PFSK-1 (cell line): Measurements from ENCODE around the gene RCC2.

Experiments
- SIN3A ChIP-seq: IDR thresholded peaks from 2 replicates; pipeline ENCODE4 v1.6.1; 2012; ENCODE audit warnings: mild to moderate bottlenecking, low read length, moderate library complexity, borderline replicate concordance; ENCODE audit not compliant: insufficient read depth
- TF ChIP-seq, protein P1 (sequence below), 2 experiments: IDR thresholded peaks; 2 replicates each; pipeline versions ENCODE4 v1.6.1 to v1.8.0; 2011 to 2012; ENCODE audit warnings: low read depth in 2 of 2, low read length in 2 of 2, control low read depth in 1 of 2, inconsistent platforms in 1 of 2, mild to moderate bottlenecking in 1 of 2, moderate library complexity in 1 of 2; ENCODE audit not compliant: insufficient read depth in 1 of 2

DNA sequence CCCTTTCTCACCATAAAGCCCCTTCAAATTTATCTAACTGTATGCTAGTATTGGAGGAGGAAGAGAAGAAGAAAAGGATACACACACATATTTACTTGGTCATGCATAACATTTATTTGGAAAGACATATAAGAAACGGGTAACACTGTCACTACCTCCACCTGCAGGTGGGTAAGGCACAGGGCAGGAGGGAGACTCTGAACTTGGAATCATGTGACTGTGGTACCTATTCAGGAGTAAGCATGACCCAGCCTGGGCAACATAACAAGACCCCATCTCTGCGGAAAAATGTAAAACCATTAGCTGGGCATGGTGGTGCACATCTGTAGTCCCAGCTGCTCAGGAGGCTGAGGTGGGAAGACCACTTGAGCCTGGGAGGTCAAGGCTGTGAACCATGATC, 68.9 kb downstream of the RCC2 start:
- no peak for TF ChIP-seq SIN3A
- TF ChIP-seq, protein P1, sequence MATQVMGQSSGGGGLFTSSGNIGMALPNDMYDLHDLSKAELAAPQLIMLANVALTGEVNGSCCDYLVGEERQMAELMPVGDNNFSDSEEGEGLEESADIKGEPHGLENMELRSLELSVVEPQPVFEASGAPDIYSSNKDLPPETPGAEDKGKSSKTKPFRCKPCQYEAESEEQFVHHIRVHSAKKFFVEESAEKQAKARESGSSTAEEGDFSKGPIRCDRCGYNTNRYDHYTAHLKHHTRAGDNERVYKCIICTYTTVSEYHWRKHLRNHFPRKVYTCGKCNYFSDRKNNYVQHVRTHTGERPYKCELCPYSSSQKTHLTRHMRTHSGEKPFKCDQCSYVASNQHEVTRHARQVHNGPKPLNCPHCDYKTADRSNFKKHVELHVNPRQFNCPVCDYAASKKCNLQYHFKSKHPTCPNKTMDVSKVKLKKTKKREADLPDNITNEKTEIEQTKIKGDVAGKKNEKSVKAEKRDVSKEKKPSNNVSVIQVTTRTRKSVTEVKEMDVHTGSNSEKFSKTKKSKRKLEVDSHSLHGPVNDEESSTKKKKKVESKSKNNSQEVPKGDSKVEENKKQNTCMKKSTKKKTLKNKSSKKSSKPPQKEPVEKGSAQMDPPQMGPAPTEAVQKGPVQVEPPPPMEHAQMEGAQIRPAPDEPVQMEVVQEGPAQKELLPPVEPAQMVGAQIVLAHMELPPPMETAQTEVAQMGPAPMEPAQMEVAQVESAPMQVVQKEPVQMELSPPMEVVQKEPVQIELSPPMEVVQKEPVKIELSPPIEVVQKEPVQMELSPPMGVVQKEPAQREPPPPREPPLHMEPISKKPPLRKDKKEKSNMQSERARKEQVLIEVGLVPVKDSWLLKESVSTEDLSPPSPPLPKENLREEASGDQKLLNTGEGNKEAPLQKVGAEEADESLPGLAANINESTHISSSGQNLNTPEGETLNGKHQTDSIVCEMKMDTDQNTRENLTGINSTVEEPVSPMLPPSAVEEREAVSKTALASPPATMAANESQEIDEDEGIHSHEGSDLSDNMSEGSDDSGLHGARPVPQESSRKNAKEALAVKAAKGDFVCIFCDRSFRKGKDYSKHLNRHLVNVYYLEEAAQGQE (IDR thresholded peaks at IDR 0.05; ENCODE audit: insufficient read depth in 1 of 2, low read depth in 2 of 2, low read length in 2 of 2) = no peak
